K562 (cell line): Measurements from ENCODE around the gene IPO11. TPM values are rescaled to one million over a fixed set of nuclear protein-coding genes. Genes with fewer than 3 reads are reported as not detected.
A peak's percentile ranks its signal among the peaks of the same experiment; 100 is the strongest.

Experiments
- ATAC-seq: fragments of 200-7000 bp; cut with Tn5 transposase; 3 replicates; pipeline ENCODE4 v1.9.1; 2020; ENCODE audit warnings: moderate library complexity
- BruUV-seq: library from RNA; stranded (reverse); fragments of 400-500 nt; replicated peaks from 2 replicates; lab custom pipeline; 2021; lab: Mats Ljungman, UMichigan
- CTCF ChIA-PET: fragments of 300-600 bp; formaldehyde crosslinking; extraction: SDS; loops from one replicate; lab custom pipeline; 2021; ENCODE audit warnings: low intra/inter-chr PET ratio; lab: Yijun Ruan, JAX
- POLR2A ChIA-PET: fragments of 300-600, 350-650 bp; sonication (Branson Sonifier 250); formaldehyde crosslinking; extraction: SDS; loops from one replicate; lab custom pipeline; 2021; ENCODE audit warnings: antibody characterized with exemption, inconsistent platforms; lab: Yijun Ruan, JAX
- DNase-seq, 4 experiments: peaks; one replicate each; pipeline versions ENCODE4 v3.0.0 to v3.0.0-alpha.2; 2011 to 2018; ENCODE audit warnings: low spot score in 3 of 4, mixed read lengths in 3 of 4; ENCODE audit errors: extremely low read depth in 1 of 4
- FAIRE-seq: peaks from 2 replicates; lab custom pipeline; 2011; peaks lifted over from hg19 to GRCh38; lab: Jason Lieb, UNC
- H2AFZ ChIP-seq: 2 replicates; pipeline ENCODE4 v1.6.0; 2011; ENCODE audit warnings: low read depth, low read length, control low read depth, inconsistent platforms
- H3K27ac ChIP-seq: fragments of 200-600 bp; 3 replicates; pipeline ENCODE4 v1.8.0; 2011; ENCODE audit warnings: low read depth, mild to moderate bottlenecking, control low read depth, inconsistent platforms, low read length, moderate library complexity, mixed read lengths; ENCODE audit errors: extremely low read depth
- H3K27me3 ChIP-seq, 2 experiments: fragments of 300-600 bp in 1 of 2; 2 replicates in 1 of 2; 3 replicates in 1 of 2; pipeline versions ENCODE4 v1.6.0 to v1.8.0; 2011; ENCODE audit warnings: inconsistent platforms in 2 of 2, low read length in 2 of 2, mild to moderate bottlenecking in 1 of 2, mixed read lengths in 1 of 2, moderate library complexity in 1 of 2; ENCODE audit not compliant: control insufficient read depth in 2 of 2, insufficient read depth in 2 of 2
- H3K36me3 ChIP-seq: fragments of 300-600 bp; 3 replicates; pipeline ENCODE4 v1.8.0; 2011; ENCODE audit warnings: mild to moderate bottlenecking, low read length, inconsistent platforms; ENCODE audit not compliant: control insufficient read depth, insufficient read depth
- H3K4me1 ChIP-seq, 2 experiments: fragments of 200-600 bp in 1 of 2; replicated peaks in 1 of 2; 2 replicates in 1 of 2; 3 replicates in 1 of 2; pipeline versions ENCODE4 v1.5.1 to v1.8.0; 2011; ENCODE audit warnings: inconsistent platforms in 2 of 2, low read length in 2 of 2, mild to moderate bottlenecking in 1 of 2, mixed read lengths in 1 of 2, moderate library complexity in 1 of 2; ENCODE audit not compliant: control insufficient read depth in 2 of 2, insufficient read depth in 2 of 2
- H3K4me2 ChIP-seq: 2 replicates; pipeline ENCODE4 v1.6.1; 2011; ENCODE audit warnings: low read length, control low read depth, inconsistent platforms, mixed read lengths; ENCODE audit not compliant: insufficient read depth
- H3K4me3 ChIP-seq: fragments of 200-600 bp; sonication (generic), shearing (Covaris generic); 2 replicates; pipeline ENCODE4 v1.5.1; 2016; ENCODE audit warnings: control low read depth, inconsistent platforms
- H3K79me2 ChIP-seq: fragments of 200-600 bp; 3 replicates; pipeline ENCODE4 v1.8.0; 2011; ENCODE audit warnings: low read length, inconsistent platforms; ENCODE audit not compliant: control insufficient read depth, insufficient read depth
- H3K9ac ChIP-seq, 2 experiments: 2 replicates each; pipeline versions ENCODE4 v1.6.0 to v1.6.1; 2011; ENCODE audit warnings: low read depth in 2 of 2, low read length in 2 of 2, control low read depth in 1 of 2, inconsistent platforms in 1 of 2, mild to moderate bottlenecking in 1 of 2, mixed read lengths in 1 of 2; ENCODE audit not compliant: insufficient read depth in 1 of 2
- H3K9me1 ChIP-seq: one replicate; pipeline ENCODE4 v1.6.0; 2011; ENCODE audit warnings: inconsistent platforms, mild to moderate bottlenecking, low read length, moderate library complexity; ENCODE audit not compliant: control insufficient read depth, insufficient read depth
- H3K9me3 ChIP-seq: replicated peaks from 2 replicates; pipeline ENCODE4 v1.5.1; 2011; ENCODE audit warnings: low read depth, low read length, inconsistent platforms; ENCODE audit not compliant: control insufficient read depth, insufficient read depth
- H4K20me1 ChIP-seq: replicated peaks from 2 replicates; pipeline ENCODE4 v1.6.1; 2011; ENCODE audit warnings: low read length, inconsistent platforms, mixed read lengths; ENCODE audit not compliant: control insufficient read depth, insufficient read depth
- EGR1 ChIP-seq: fragments of 450-650 bp; conservative IDR thresholded peaks from 2 replicates; pipeline ENCODE4 v1.6.1; 2017; ENCODE audit warnings: mild to moderate bottlenecking
- RBM17 ChIP-seq: fragments of 200-400 bp; formaldehyde crosslinking; IDR thresholded peaks from 2 replicates; pipeline ENCODE4 v1.6.1; 2017; ENCODE audit warnings: low read depth, mild to moderate bottlenecking, low read length, borderline replicate concordance
- WGBS: fragments of 100-300 bp; shearing (Covaris generic); methylation state at CpG from one replicate; pipeline ENCODE4 v1.1.6; 2016; ENCODE audit warnings: low coverage, mixed read lengths; ENCODE audit not compliant: insufficient coverage; ENCODE audit errors: missing lambda C conversion rate; 5-methylcytosine and 5-hydroxymethylcytosine counted together
- in situ Hi-C: fragments of 300-500 bp; cut with MboI; formaldehyde crosslinking; loops from 4 replicates; pipeline ENCODE4 v1.15.0; 2018; ENCODE audit warnings: inconsistent platforms, mixed read lengths
- intact Hi-C: fragments of 100-400 bp; cut with micrococcal nuclease; formaldehyde crosslinking; loops from 2 replicates; pipeline ENCODE4 v1.14.2; 2022
- polyA plus RNA-seq, 8 experiments: library from polyadenylated mRNA; depleted of rRNA in 4 of 8; stranded (reverse) in 5 of 8; unstranded in 3 of 8; fragments of >200 nt; fragmentation: Nextera tagmentation in 2 of 8; fragmentation: Illumina TruSeq in 1 of 8; extraction: Ambion mirVana in 2 of 8; extraction: Trizol in 1 of 8; gene quantifications; 2 replicates each; pipeline versions ENCODE4 v1.2.1 to v1.2.3, GENCODE V29; 2011 to 2014; ENCODE audit warnings: inconsistent platforms in 1 of 8, missing spikeins in 1 of 8
- total RNA-seq, 7 experiments: library from RNA; depleted of rRNA in 6 of 7; stranded (reverse); fragments of >200 nt in 6 of 7; fragmentation: Illumina TruSeq in 2 of 7; extraction: Trizol in 2 of 7; gene quantifications; 2 replicates each; pipeline versions ENCODE4 v1.2.1 to v1.2.3, GENCODE V29; 2011 to 2021; ENCODE audit warnings: low replicate concordance in 1 of 7
- TF ChIP-seq, protein P1 (sequence below), 2 experiments: fragments of 450-650 bp in 1 of 2; sonication (generic) in 1 of 2; formaldehyde crosslinking in 1 of 2; IDR thresholded peaks in 1 of 2; conservative IDR thresholded peaks in 1 of 2; 2 replicates each; pipeline versions ENCODE4 v1.6.1 to v1.8.1; 2016 to 2023; ENCODE audit warnings: mild to moderate bottlenecking in 2 of 2, moderate library complexity in 2 of 2, inconsistent platforms in 1 of 2, missing genetic modification reagents in 1 of 2
- TF ChIP-seq, protein P2 (sequence below): sonication (generic); formaldehyde crosslinking; IDR thresholded peaks from 2 replicates; pipeline ENCODE4 v1.8.0; 2022; ENCODE audit warnings: mild to moderate bottlenecking, missing genetic modification reagents
- TF ChIP-seq, protein P3 (sequence below): fragments of 450-650 bp; IDR thresholded peaks from 2 replicates; pipeline ENCODE4 v1.6.1; 2018; ENCODE audit not compliant: partially characterized antibody

Gene IPO11
- total and polyA plus RNA-seq, 9 of the 15 experiments (the other 6 are each of a cell fraction or from before 2014, with no cell fraction given) = 38.7 to 96.0 (median 70.9) TPM

DNA sequence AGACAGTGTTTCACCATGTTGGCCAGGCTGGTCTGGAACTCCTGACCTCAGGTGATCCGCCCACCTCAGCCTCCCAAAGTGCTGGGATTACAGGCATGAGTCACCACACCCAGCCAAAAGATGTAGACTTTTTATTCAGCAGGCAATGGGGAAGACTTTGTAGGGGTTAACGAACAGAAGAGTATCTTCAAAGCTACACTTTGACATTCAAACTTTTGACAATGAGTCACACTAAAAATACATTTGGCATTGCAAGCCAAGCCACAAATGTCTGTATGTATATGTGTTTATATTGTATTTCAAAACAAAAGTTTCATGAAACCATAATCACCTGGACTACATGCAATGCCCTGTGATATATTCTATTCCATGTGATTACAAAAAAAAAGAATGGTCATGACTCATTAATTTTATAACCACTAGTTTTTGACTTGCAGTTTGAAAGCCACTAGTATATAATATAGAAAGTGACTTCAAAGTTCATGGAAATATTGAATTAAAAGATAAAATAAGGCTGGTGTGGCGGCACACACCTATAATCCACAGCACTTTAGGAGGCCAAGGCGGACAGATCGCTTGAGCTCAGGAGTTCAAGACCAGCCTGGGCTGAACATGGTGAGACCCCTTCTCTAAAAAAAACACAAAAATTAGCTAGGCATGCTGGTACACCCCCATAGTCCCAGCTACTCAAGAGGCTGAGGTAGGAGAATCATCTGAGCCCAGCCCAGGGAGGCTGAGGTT, 17.2 kb upstream of the IPO11 start:
- H3K36me3 ChIP-seq = peaks cover 88% of the 10 kb centered on the region
- no TSS peak for BruUV-seq
- ChIA-PET CTCF (no interaction called here), POLR2A (interaction anchor here (0.6 to 3.5 kb wide), 5 partner anchors 7 to 37 kb away, joined by 3 to 29 read pairs (median 4); partner anchors contain the start of gene DIMT1)
- no peak overlapping the region for H3K4me2 ChIP-seq
- FAIRE-seq (no peak), ATAC-seq (no peak; the same call in 2 of the 3 replicates), DNase-seq (no peak)
- no peak overlapping the region for H2AFZ ChIP-seq
- H3K4me1 ChIP-seq = no peaks in the 10 kb centered on the region
- H3K27ac ChIP-seq = no peak overlapping the region
- intact Hi-C loops = no loop called here
- H3K9me3 ChIP-seq = no peaks in the 10 kb centered on the region
- 71% methylated on average over 5 of the region's 5 CpGs for WGBS
- no peak overlapping the region for H3K4me3 ChIP-seq
- no peaks in the 10 kb centered on the region for H3K9me1 ChIP-seq
- no peaks in the 10 kb centered on the region for H3K79me2 ChIP-seq
- H3K27me3 ChIP-seq = no peaks in the 10 kb centered on the region
- TF ChIP-seq, protein P1, sequence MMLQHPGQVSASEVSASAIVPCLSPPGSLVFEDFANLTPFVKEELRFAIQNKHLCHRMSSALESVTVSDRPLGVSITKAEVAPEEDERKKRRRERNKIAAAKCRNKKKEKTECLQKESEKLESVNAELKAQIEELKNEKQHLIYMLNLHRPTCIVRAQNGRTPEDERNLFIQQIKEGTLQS (IDR thresholded peaks at IDR 0.05) = peak; percentile 63
- TF ChIP-seq, protein P1 (CRISPR knock-in tag; conservative IDR thresholded peaks at IDR 0.05) = no peak
- TF ChIP-seq RBM17 = no peak
- TF ChIP-seq, protein P2, sequence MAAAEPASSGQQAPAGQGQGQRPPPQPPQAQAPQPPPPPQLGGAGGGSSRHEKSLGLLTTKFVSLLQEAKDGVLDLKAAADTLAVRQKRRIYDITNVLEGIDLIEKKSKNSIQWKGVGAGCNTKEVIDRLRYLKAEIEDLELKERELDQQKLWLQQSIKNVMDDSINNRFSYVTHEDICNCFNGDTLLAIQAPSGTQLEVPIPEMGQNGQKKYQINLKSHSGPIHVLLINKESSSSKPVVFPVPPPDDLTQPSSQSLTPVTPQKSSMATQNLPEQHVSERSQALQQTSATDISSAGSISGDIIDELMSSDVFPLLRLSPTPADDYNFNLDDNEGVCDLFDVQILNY (CRISPR knock-in tag) = no peak
- TF ChIP-seq EGR1 = peak; percentile 76
- TF ChIP-seq, protein P3, sequence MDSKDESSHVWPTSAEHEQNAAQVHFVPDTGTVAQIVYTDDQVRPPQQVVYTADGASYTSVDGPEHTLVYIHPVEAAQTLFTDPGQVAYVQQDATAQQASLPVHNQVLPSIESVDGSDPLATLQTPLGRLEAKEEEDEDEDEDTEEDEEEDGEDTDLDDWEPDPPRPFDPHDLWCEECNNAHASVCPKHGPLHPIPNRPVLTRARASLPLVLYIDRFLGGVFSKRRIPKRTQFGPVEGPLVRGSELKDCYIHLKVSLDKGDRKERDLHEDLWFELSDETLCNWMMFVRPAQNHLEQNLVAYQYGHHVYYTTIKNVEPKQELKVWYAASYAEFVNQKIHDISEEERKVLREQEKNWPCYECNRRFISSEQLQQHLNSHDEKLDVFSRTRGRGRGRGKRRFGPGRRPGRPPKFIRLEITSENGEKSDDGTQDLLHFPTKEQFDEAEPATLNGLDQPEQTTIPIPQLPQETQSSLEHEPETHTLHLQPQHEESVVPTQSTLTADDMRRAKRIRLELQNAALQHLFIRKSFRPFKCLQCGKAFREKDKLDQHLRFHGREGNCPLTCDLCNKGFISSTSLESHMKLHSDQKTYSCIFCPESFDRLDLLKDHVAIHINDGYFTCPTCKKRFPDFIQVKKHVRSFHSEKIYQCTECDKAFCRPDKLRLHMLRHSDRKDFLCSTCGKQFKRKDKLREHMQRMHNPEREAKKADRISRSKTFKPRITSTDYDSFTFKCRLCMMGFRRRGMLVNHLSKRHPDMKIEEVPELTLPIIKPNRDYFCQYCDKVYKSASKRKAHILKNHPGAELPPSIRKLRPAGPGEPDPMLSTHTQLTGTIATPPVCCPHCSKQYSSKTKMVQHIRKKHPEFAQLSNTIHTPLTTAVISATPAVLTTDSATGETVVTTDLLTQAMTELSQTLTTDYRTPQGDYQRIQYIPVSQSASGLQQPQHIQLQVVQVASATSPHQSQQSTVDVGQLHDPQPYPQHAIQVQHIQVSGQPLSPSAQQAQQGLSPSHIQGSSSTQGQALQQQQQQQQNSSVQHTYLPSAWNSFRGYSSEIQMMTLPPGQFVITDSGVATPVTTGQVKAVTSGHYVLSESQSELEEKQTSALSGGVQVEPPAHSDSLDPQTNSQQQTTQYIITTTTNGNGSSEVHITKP = peak; percentile 40
- no peak overlapping the region for H3K9ac ChIP-seq
- H4K20me1 ChIP-seq = no peaks in the 10 kb centered on the region
- in situ Hi-C loops = no loop called here
